GM19397 (cell line): Measurements from ENCODE around the gene ITPR3.
A peak's percentile ranks its signal among the peaks of the same experiment; 100 is the strongest.

Experiments used
- ATAC-seq: cut with Tn5 transposase; IDR thresholded peaks from one replicate; pipeline ENCODE4 v1.9.1; 2021; ENCODE audit warnings: mild to moderate bottlenecking, moderate library complexity; ENCODE audit not compliant: unreplicated experiment

ITPR3 gene

DNA sequence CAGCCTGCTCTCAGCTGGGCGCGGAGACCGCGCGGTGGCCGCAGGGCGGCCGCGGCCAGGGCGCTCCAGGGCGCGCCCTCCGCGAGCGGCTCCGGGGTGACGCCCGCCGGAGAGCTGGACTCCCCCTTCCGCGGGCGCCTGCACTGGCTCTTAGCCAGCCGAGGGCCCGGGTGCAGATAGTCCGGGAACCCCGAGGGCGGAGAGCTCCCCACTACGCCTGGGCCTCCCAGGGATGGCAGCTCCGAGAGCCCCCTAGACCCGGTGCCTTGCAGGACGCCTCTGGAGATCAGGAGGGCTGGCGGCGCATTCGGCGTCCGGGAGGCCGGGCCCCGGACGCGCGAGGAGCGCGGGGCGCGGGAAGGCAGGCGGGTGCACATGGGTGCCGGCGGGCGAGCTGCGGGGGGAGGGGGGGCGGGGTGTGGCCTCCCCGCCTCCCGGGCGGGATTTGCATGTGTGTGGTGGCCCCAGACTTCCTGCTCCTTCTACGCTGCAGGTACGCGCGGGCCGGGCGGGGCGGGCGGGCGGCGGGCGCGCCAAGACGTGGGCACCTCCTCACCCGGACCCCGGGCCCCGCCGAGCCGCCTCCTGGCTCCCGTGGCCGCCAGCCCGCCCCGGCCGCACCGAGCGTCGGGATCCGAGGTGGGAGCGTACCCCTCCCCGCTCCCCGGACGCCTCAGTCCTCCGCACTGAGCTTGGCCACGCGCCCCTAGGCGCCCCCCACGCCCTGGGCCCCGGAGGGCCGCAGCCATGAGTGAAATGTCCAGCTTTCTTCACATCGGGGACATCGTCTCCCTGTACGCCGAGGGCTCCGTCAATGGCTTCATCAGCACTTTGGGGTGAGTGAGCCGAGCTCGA lies at the start of gene ITPR3:
ITPR3 (plus strand) TSS at position 467 of the 855 bp plus-strand sequence; CDS start at position 748, 281 bp downstream.
- ATAC-seq = peak; percentile 72

DNA sequence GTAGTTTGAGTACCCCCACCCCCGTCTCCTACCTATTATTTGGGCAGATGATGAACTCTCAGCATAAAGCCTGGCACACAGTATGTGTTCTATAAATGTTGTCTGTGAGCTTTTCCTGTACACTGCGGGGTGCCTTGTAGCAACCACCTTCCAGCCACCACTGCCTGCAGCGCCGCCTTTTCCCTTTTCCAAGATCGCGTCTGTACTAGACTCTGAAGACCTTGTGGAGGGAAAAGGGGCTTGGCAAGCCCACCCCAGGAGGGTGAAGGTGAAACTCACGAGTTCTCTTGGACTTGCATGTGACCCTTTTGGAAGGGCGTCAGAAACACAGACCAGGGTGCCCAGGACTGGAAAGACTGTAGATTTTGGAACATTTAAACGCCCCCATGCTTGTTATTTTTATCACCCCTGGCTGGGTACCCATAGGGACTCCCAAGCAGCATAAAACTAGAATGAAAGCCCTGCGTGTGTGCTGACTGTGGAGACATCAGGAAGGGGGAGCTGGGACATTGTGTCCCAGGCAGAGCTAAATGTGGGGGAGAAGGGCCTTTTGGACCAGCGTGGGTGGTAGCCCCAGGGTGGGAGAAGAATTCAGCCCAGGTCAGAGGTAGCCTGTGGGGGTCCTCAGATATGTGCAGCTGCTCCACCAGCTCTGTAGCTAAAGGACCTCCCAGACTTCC lies 49.3 kb upstream of the ITPR3 start:
- no peak for ATAC-seq

DNA sequence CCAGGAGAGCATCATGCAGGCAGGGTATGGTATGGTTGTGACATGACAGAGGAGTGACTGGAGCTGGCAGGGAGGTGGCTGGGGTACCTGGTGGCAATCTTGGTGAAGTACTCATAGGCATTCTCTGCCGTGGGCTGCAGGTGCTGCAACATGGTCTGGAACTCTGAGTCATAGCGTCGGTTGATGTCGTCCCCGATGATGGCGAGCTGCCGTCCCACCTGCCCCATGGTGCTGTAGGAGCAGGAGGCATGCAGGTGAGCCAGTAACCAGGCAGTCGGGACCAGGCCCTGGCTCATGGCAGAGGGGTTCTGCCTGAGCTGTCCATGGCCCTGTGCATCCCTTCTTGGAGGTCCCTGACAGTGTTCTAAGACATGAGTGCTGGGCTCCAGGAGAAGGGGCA lies 45.9 kb upstream of the ITPR3 start:
- no peak for ATAC-seq

DNA sequence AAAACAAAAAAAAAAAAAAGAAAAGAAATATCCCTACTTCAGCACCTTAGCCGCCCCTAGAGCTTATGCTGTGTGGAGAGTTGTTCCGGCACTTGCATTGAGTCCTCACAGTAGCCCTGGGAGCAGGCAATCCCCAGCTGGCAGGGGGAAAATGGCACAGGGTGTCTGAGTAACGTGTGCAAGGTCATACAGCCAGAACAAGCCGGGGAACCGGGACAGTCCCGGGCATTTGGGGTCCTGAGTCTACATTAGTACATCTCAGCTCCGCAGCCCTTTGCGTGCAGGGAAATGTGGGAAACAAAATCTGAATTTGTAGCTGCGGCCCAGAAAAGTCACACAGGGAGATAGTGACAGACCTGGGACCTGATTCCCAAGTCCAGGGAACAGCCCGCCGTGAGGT lies 44.5 kb upstream of the ITPR3 start:
- no peak for ATAC-seq

DNA sequence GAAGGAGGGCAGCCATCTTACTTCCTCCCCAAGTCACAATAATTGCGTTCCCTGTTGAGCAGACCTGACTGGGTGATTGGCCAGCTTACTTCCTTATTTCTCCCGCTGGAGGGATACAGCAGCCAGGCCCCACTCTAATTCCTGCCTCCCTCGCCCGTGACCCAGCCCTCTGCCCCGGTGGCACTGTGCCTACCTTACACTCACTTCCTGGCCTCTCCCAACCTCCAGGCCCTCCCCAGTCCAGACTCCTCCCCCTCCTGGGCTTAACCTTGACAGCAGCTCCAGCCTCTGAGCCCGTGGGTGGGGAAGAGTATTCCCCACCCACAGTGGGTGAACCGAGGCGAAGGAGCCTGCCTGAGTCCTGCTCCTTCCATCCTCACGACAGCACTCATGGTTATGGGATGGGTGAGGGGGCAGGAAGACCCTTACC lies 44.0 kb upstream of the ITPR3 start:
- no peak for ATAC-seq

DNA sequence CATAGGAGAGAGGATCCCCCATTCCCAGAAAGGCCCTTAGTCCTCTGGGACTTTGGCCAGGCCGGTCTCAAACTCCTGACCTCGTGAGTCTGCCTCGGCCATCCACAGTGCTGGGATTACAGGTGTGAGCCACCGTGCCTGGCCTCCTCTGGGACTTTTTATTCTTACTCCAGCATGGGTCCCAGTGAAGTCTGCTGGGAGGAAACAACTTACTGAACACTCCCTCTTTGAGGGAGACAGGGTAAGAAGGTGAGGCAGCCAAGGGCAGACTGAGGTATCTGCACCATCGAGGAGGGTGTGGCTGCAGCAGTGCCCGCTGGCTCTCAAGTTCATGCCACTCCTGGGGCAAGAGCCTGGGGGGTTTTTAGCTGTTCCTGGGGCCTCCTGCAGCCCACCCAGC lies 43.4 kb upstream of the ITPR3 start:
- ATAC-seq = no peak

DNA sequence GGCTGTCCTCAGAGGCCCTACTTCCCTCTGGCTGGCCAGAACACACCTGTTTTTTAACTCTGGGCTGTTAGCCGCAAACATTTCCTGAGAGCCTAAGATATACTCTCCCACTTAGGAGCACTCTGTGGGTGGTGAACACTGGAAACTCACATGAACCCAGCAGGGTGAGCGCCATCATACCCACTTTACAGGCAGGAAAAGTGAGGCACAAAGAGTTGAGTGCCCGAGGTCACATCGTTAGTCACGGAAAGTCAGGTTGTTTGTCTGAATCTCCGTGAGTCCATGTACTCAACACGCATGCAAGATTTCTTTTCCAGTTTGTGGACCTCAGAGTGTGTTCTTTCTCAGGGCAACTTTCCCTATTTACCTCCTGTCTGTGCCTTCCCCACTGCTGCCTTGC lies 43.0 kb upstream of the ITPR3 start:
- ATAC-seq = no peak

DNA sequence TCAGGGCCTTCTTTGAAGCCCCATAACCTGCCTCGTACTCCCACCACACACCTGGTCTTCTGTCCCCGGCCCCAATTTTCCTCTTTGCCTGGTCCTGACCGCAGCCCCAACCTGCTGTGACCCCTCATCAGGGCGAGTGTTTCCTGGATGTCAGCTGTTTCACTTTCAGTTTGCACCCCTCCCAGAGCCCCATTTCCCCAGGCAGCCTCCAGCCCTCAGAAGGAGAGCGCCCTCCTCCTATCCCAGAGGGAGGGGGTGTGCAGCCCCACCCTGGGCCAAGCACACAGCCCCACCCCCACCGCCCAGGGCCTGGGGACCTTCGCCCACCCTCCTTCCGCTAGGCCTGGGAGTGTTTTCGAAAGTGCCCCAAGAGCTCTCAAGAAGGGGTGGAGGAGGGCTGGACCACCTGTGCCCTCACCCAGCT lies 42.5 kb upstream of the ITPR3 start:
- no peak for ATAC-seq

DNA sequence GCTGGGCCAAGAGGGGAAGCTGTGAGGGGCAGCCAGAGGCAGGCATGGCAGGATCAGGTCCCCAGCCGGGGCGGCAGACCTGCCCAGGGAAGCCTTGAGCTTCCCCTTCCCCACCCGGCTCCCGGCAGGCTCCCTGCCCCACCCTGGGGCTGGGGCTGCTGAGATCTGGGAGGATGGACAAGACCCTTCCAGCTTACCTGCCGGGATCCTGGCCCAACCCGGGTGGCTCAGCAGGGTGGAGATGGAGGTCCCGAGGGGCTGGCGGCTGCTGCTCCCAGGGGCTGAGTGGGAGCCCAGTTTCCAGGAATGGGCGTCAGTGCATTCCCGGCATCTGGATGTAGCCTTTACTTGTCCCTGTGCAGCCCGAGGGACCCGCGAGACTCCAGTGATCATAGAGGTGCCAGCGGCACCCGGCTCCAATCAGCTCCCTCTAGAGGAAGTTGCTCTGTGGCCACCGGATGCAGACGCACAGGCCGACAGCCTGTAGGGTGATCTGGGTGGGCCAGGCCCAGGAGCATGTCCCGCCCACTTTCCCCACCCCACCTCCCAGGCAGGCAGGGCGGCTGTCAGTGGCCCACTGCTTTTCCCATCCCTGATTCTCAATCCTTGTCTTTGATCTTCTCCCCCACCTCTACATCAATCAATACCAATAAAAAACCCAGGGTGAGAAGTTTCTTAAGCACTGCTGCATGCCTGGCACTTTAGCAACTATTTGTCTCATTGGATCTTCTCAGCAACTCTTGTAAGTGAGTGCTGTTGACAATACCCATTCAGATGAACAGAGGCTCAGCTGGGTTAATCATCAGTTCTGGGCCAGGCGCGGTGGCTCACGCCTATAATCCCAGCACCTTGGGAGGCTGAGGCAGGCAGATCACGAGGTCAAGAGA lies 41.1 kb upstream of the ITPR3 start, which contains the start of gene BAK1:
BAK1 (minus strand) TSS at position 449 of the 887 bp plus-strand sequence. CDS start 2,672 bp downstream, outside the sequence.
- ATAC-seq = peak; percentile 90

DNA sequence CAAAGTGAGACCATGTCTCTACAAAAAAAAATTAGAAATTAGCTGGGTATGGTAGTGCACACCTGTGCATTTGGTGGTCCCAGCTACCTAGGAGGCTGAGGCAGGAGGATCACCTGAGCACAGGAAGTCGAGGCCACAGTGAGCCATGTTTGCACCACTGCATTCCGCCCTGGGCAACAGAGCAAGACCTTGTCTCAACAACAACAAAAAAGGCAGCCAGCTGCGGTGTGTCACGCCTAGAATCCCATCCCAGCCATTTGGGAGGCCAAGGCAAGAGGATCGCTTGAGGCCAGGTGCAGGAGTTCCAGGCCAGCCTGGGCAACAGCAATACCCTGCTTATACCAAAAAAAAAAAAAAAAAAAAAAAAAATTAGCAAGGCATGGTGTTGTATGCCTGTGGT lies 39.9 kb upstream of the ITPR3 start:
- no peak for ATAC-seq

DNA sequence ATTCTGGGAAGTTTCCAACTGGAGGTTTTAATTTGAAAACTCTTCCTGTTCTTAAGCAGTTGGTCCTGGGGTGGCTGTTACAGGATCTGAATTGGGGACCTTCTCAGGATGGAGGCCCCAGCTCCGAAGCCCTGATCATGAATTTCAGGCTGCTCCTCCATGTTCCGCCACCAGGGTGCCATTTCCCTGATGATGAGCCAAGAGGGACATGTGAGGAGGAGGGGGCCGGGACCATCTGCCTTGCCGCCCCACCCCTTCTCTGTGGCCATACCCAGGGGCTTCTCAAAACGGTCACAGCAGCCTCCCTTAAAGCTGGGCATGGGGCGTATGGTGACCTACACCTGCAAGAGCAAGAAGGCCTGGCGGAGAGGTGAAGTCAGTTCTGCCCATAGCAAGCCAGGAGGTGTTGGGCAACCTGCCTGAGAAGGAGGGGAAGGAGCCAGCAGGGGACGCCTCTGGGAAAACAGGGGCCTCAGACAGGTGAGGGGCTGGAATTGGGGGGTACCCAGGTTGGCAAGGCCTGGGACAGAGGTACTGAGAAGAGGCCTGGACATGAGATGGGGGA lies 37.4 kb upstream of the ITPR3 start:
- no peak for ATAC-seq

DNA sequence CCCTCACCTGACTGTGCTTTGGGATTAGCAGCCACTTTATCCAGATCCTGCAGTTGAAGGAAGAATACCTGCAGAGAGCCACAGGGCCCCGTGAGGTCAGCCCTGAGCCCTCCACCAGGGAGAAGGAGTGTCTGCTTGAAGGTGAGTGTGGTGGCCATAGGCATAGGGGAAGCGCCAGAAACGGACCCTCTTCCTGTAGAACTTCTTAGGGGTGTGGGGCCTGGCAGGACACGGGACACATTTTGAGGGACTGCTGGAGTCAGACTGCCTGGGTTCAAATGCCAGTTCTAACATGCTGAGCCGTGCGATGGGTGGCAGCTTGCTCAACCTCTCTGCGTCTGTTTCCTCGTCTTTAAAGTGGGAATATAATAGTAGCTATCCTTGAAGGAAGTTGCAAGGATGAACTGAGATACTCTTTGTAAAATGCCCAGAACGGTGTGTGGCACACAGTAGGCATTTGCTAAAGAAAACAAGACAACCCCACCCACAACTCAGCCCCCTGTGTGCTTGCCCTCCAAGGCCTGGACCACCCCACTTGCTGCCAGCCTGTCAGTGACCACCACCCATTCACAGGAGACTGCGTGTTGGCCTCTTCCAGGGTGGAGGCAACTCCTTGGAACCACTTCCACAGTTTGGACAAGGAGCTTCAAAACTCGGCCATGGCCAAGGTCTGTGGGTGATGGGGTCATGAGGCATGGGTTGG lies 36.3 kb upstream of the ITPR3 start:
- no peak for ATAC-seq

DNA sequence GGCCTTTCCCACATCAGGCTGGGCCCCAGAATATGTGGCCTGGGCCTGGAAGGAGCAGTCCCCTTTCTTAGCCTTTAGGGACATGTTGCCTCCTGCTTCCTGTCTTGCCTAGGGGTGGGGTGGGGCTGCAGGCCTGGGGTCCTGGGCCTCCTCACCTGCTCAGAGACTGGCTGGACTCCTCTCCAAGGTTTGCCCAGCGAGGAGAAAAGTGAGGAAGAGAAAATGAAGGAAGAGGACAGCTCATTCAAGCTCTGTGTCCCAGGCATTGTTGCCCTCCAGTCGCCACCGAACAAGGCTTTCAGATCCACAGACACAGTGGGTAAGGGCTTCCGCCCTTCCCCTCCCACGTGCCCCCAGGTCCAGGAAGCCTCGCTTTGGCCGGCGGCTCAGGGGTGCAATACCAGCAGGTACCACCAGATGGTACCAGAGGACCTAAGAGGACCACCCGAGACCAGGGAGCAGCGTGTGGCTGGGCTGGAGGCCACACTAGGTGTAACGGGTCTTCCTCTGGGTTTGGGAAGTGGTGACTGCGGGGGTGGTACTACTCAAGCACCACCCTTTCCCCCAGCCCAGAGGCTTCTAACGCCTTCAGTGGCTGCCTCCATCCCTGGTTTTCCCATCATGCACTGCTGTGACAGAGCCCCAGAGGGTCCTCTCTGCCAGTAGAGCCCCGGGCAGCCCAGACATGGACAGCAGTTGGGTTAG lies 35.6 kb upstream of the ITPR3 start:
- ATAC-seq = peak; percentile 48

DNA sequence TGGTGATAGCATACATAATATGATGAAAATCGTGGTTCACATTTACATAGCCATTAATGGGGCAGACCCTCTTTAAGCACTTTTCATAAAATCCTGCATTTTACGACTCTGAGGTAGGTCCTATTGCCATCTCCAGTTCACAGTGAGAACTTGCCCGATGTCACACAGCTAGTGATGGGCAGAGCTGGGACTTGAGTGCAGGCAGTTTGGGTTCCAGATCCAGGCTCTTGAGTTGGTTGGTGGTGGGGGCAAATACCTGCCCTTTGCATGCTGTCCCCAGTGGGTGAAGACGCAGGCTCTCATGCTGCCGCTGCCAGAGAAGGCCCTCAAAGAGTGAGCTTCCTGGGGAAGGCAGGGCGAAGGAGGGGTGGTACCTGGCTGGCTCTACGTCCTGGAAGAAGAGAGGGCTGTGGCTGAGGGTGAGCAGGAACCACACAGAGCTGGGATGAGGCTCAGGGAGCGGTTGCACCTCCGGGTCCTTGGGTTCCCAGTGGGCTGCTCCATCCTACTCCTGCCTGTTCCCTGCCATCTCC lies 34.9 kb upstream of the ITPR3 start:
- no peak for ATAC-seq

DNA sequence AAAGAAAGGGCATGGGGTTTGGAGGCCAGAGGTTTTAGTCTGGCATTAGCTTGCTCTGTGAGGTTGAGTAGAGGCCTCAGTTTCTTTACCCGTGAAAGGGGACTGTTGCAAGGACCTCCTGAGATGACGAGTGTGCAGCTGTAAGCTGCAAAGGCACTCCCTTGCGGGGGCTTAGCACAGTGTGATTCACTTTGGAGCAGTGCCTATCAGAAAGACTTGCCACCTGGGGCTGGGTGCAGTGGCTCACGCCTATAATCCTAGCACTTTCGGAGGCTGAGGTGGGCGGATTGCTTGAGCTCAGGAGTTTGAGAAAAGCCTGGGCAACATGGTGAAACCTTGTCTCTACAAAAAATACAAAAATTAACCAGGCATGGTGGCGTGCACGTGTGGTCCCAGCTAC lies 33.6 kb upstream of the ITPR3 start:
- no peak for ATAC-seq

DNA sequence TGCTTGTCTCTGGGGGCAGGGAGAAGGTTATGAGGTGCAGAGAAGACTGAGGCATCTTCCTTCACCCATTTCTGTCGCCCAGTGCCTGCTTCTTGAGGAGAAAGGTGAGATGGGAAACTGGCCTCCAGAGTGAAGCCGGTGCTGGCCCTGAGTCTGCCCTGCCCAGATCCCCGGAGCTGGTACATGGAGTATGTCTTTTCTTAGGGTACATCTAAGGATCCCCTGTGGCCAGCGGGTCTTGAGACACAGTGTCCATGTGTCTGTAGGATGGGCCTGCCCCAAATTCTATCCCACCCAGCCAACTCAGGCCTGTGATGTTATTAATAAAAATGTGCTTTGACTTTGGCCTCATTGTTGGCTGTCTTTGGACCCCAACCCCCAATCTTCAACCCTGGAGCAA lies 32.2 kb upstream of the ITPR3 start:
- no peak for ATAC-seq

DNA sequence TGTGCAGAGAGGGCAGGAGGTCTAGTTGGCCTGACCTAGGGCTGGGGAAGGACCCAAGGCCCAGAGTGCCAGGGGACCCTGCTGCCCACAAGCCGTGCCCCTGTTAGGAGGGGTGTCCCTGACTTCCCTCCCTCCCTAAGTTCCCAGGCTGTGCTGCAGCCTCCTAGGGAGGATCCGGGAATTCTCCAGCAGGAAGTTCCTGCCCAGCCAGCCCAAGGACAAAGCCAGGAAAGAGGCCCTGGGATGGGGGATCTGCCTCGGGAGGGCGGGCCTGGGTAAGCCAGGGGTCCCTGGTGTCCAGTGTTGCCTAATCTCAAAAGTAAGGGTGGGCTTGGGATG lies 31.8 kb upstream of the ITPR3 start:
- no peak for ATAC-seq

DNA sequence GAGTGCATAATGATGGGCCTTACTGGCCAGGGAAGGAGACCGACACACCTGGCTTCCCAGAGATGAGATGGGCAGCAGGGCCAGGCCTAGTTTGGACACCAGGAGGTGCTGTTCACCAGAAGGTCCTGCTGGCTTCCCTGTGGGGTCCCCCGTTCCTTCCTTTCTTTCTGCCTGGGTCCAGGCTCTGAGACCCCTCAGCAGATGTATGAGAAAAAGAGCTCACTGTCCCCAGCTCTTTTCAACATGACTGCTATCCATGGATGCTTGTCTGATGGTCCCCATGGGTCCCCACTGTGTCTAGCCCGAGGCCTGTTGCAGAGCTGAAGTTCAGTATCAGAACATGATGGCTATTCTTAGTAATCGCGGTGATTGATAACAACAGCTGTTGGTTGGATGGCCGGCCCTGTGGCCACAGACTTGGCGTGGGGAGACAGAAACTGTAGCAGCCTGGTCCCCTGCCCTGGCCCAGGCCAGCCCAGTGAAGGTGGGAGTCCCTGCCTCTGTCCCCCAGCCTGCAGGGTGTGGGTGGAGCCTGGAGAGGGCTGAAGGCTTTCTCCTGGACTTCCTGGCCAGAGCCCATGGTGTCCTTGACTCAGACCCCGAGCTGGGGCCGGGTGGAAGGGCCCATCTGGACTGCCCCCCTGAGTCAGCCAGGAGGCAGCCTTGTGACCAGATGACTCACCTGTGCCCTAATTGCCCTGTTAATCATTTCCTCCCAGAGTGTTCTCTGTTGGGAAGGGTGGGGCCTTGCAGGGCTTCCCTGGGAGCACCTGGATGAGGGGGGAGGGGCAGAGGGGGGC lies 31.2 kb upstream of the ITPR3 start:
- no peak for ATAC-seq
